OCI-LY3 (cell line): Measurements from ENCODE around the gene LSR.

ENCODE experiments used
- H2AFZ ChIP-seq: fragments of 200-600, 300-600 bp; shearing (Covaris generic); 2 replicates; pipeline ENCODE4 v1.6.0; 2014; ENCODE audit warnings: antibody characterized with exemption, low read depth, low read length
- H3K27ac ChIP-seq: fragments of 200-600, 300-600 bp; sonication (generic); 2 replicates; pipeline ENCODE4 v1.5.1; 2014; ENCODE audit warnings: mild to moderate bottlenecking, low read length, moderate library complexity, mixed read lengths
- H3K27me3 ChIP-seq: fragments of 200-600, 300-600 bp; sonication (generic); 2 replicates; pipeline ENCODE4 v1.6.1; 2014; ENCODE audit warnings: low read depth, low read length, mixed read lengths
- H3K36me3 ChIP-seq: fragments of 200-600, 300-600 bp; sonication (generic); replicated peaks from 2 replicates; pipeline ENCODE3; 2014; ENCODE audit warnings: low read depth, low read length, mixed read lengths
- H3K4me1 ChIP-seq: fragments of 300-600, 200-600 bp; sonication (generic); 2 replicates; pipeline ENCODE4 v1.6.1; 2014; ENCODE audit warnings: low read length, mixed read lengths
- H3K4me2 ChIP-seq: fragments of 200-600, 300-600 bp; sonication (generic); 2 replicates; pipeline ENCODE4 v1.6.1; 2014; ENCODE audit warnings: low read length, mixed read lengths
- H3K4me3 ChIP-seq: fragments of 300-600, 200-600 bp; sonication (generic); 2 replicates; pipeline ENCODE4 v1.5.1; 2014; ENCODE audit warnings: antibody characterized with exemption, mild to moderate bottlenecking, low read length, moderate library complexity
- H3K79me2 ChIP-seq: fragments of 300-600, 200-600 bp; shearing (Covaris generic); 2 replicates; pipeline ENCODE4 v1.6.1; 2014; ENCODE audit warnings: mild to moderate bottlenecking, low read length, mixed read lengths
- H3K9ac ChIP-seq: fragments of 300-600, 200-600 bp; shearing (Covaris generic); 2 replicates; pipeline ENCODE4 v1.6.0; 2014; ENCODE audit warnings: mild to moderate bottlenecking, low read length, moderate library complexity
- H3K9me3 ChIP-seq: fragments of 200-600, 300-600 bp; shearing (Covaris generic); 2 replicates; pipeline ENCODE4 v1.6.1; 2014; ENCODE audit warnings: low read length, mixed read lengths; ENCODE audit not compliant: insufficient read depth
- H4K20me1 ChIP-seq: fragments of 200-600, 300-600 bp; sonication (generic); 2 replicates; pipeline ENCODE4 v1.6.1; 2016; ENCODE audit warnings: low read length, mixed read lengths; ENCODE audit not compliant: insufficient read depth
- CTCF ChIP-seq: fragments of 200-600, 300-600 bp; sonication (generic); IDR thresholded peaks from 2 replicates; pipeline ENCODE4 v1.5.1; 2014; ENCODE audit warnings: antibody characterized with exemption, low read length, low read depth
- EZH2phosphoT487 ChIP-seq: fragments of 200-600 bp; shearing (Covaris generic); IDR thresholded peaks from 2 replicates; pipeline ENCODE4 v1.6.1; 2018; ENCODE audit warnings: antibody characterized with exemption, mixed run types, low read depth

The LSR gene

GRCh38 chr19:35288331-35288730 is 39.5 kb downstream of the LSR start:
- H3K4me1 ChIP-seq = 0 out of 2 replicates have a peak, but pooled peaks cover 4% of the 10 kb centered on the region
- H3K27me3 ChIP-seq = peaks cover 39% of the 10 kb centered on the region
- H3K4me2 ChIP-seq = no peak overlapping the region
- no peak overlapping the region for H3K4me3 ChIP-seq
- TF ChIP-seq CTCF (no peak), EZH2phosphoT487 (no peak)
- H3K36me3 ChIP-seq = no peaks in the 10 kb centered on the region
- H3K27ac ChIP-seq = no peak overlapping the region
- no peaks in the 10 kb centered on the region for H3K9me3 ChIP-seq
- no peak overlapping the region for H3K9ac ChIP-seq
- no peak overlapping the region for H2AFZ ChIP-seq
- H3K79me2 ChIP-seq = no peaks in the 10 kb centered on the region
- H4K20me1 ChIP-seq = no peaks in the 10 kb centered on the region

DNA sequence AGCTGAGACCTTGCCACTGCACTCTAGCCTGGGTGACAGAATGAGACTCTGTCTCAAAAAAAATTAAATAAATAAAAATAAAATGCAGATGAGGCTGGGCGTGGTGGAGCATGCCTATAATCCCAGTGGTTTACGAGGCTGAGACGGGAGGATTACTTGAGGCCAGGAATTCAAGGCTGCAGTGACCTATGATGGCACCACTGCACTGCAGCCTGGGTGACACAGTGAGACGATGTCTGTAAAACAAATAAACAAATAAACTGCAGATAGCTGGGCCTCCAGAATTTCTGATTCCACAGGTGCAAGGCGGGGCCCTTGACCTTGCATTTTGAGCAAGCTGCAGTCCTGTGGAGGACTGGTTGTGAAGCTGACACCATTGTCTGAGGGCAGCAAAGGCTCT is 40.1 kb downstream of the LSR start:
- TF ChIP-seq EZH2phosphoT487 = no peak
- no peak for TF ChIP-seq CTCF
- Histone ChIP-seq H3K27ac (no peak overlapping the region), H3K4me3 (no peak overlapping the region), H3K27me3 (peaks cover 41% of the 10 kb centered on the region), H3K9ac (no peak overlapping the region), H3K4me2 (no peak overlapping the region), H3K9me3 (no peaks in the 10 kb centered on the region), H4K20me1 (no peaks in the 10 kb centered on the region), H2AFZ (no peak overlapping the region), H3K36me3 (no peaks in the 10 kb centered on the region), H3K4me1 (0 out of 2 replicates have a peak, but pooled peaks cover 4% of the 10 kb centered on the region), H3K79me2 (no peaks in the 10 kb centered on the region)

DNA sequence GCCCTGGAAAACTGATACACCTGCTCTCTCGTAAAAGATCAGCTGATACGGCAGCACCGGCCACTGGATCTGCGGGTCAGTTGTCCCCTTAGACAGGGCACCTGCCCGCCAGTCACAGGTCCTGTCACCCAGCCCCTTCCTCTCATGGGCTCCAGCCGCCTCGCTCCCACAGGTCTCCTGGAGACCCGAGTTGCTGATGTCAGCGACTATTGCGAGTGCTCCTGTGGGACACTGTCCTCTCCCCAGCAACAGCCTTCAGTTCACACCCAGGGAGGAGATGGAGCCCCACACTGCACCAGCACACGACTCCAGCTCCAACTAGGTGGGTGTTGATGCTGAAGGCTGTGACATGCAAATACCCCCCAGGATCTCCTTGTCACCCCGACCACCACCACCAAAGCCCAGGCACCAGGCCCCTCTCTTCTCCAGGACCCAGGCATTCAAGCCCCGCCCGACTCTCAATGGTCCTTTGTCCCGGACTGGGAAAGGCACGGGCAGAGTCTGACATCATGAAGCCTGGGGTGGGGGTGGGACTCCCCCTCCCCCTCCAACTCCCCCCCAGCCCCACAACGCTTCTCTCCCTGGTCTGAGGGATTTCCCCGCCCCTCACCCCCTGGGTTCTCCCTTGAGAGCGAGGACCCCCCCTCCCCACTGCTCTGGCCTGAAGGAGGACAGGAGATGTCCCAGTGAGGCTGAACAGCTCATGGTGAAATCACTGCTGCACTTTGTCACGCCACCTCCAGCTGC is 41.8 kb downstream of the LSR start:
- Histone ChIP-seq H4K20me1 (no peaks in the 10 kb centered on the region), H3K9me3 (no peaks in the 10 kb centered on the region), H3K9ac (no peak overlapping the region), H3K79me2 (no peaks in the 10 kb centered on the region), H3K36me3 (no peaks in the 10 kb centered on the region), H3K27ac (no peak overlapping the region), H3K27me3 (peaks cover 41% of the 10 kb centered on the region), H3K4me3 (no peak overlapping the region), H3K4me1 (0 out of 2 replicates have a peak, but pooled peaks cover 4% of the 10 kb centered on the region), H3K4me2 (no peak overlapping the region), H2AFZ (no peak overlapping the region)
- TF ChIP-seq EZH2phosphoT487 (no peak), CTCF (no peak)

DNA sequence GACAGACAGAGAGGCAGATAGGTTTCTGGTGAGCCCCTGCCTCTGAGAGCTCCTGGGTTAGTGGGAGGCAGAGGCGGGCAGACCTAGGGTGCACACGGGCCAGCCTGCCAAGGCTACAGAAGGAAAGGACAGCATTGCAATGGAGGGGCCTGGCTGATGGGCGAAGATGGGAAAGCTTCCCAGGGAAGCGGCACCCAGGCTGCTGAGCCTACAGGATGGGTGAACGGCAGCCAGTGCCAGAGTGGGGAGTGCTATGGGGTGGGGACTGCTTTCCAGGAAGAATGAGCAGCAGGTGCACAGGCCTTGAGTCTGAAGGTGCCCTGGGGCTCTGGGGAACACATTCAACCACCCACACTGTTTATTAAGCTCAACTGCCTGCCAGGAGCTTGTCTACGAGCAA is 42.5 kb downstream of the LSR start:
- H3K4me1 ChIP-seq = 0 out of 2 replicates have a peak, but pooled peaks cover 4% of the 10 kb centered on the region
- no peak overlapping the region for H3K9ac ChIP-seq
- H3K79me2 ChIP-seq = no peaks in the 10 kb centered on the region
- no peak overlapping the region for H2AFZ ChIP-seq
- H3K4me2 ChIP-seq = no peak overlapping the region
- H3K27me3 ChIP-seq = peaks cover 41% of the 10 kb centered on the region
- H3K4me3 ChIP-seq = no peak overlapping the region
- no peak for TF ChIP-seq EZH2phosphoT487
- TF ChIP-seq CTCF = no peak
- no peaks in the 10 kb centered on the region for H4K20me1 ChIP-seq
- H3K9me3 ChIP-seq = no peaks in the 10 kb centered on the region
- no peaks in the 10 kb centered on the region for H3K36me3 ChIP-seq
- no peak overlapping the region for H3K27ac ChIP-seq
